Measurements from ENCODE around the gene GABRR2. TPM values are rescaled to one million over a fixed set of nuclear protein-coding genes. Genes with fewer than 3 reads are reported as not detected.

The GABRR2 gene
- total and polyA plus RNA-seq, 2 of the 4 experiments (the other 2 are of a cell fraction) = 0.26 TPM; not detected in 1

DNA sequence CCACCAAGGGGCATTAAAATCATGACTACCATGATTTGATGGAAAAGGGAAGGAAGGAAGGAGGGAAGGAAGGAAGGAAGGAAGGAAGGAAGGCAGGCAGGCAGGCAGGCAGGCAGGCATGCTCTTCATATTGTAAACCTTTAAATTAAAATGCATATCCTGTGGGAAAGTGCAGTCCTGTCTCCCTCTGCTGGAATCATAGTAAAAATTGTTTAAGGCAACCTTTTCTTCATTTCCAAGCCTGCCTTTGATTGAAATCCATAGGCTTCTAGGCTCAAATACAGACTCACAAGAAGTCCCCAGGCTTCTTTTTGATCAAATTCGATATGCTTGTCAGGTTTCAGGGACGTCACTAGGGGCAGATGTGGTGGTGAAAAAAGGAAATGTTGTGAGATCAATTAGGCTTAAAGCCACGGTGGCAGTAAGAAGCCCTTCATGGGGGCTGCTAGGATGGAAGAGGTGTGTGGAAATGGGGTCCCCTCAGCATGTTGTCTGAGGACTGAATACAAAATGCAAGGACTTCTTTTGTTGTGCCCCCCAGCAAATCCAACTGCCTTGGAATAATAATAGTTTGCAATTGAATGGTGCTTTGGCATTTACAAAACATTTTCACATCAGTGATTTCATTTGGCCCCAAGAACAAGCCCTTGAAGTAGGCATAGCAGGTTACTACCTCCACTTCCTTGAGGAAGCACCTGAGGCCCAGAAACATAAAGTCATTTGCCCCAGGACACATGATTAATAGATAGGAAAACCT lies 72.3 kb downstream of the GABRR2 start:
- no CpG with 5 or more reads among the region's 3 CpGs for WGBS, 2 experiments (ENCODE audit: extremely low coverage in 2 of 2, insufficient read length in 1 of 2)
- ATAC-seq (ENCODE audit: low read depth) (peak; percentile 85), DNase-seq (peak; percentile 61)
- no peaks in the 10 kb centered on the region for H3K4me1 ChIP-seq (ENCODE audit: control insufficient read depth, insufficient read depth, low read length)
- ChIA-PET CTCF (interaction anchor here (0.6 to 1.5 kb wide), 4 partner anchors 19 to 260 kb away, joined by 3 to 7 read pairs (median 4); no protein-coding TSS in a partner anchor), POLR2A (ENCODE audit: unreplicated experiment) (no interaction called here)
- in situ Hi-C loops (cut with MboI; ENCODE audit: low sequenced_read_pairs) (loop anchor here (5.0 to 10.0 kb wide), 2 partner anchors 118 to 260 kb away; no protein-coding TSS in a partner anchor), intact Hi-C loops (cut with micrococcal nuclease) (loop anchor here (1.0 kb wide), 2 partner anchors 120 to 260 kb away; no protein-coding TSS in a partner anchor), dilution Hi-C loops (cut with HindIII; ENCODE audit: low sequenced_read_pairs, unreplicated experiment) (no loop called here)
- H3K9me1 ChIP-seq (ENCODE audit: insufficient read depth, low read length) = no peaks in the 10 kb centered on the region
- no peak overlapping the region for H4K91ac ChIP-seq (ENCODE audit: insufficient read depth, low read depth, low read length)
- no peak overlapping the region for H3K18ac ChIP-seq (ENCODE audit: low read depth, low read length)
- H2BK5ac ChIP-seq (ENCODE audit: low read depth, low read length, poor library complexity, severe bottlenecking) = no peak overlapping the region
- H3K27ac ChIP-seq (ENCODE audit: insufficient read depth, low read length) = no peak overlapping the region
- no peak overlapping the region for H4K8ac ChIP-seq (ENCODE audit: low read depth in 2 of 2, low read length in 2 of 2)
- H3K36me3 ChIP-seq (ENCODE audit: control insufficient read depth, insufficient read depth, low read length) = no peaks in the 10 kb centered on the region
- H3K14ac ChIP-seq (replicated peaks; ENCODE audit: low read depth, low read length) = no peak overlapping the region
- no peak overlapping the region for H2AFZ ChIP-seq (replicated peaks; ENCODE audit: low read length, poor library complexity)
- no peak overlapping the region for H3K9ac ChIP-seq (ENCODE audit: low read depth, low read length)
- no peak overlapping the region for H2AK5ac ChIP-seq (ENCODE audit: low read depth, low read length)
- no peak overlapping the region for H3K4me2 ChIP-seq (ENCODE audit: low read depth, low read length)
- no peaks in the 10 kb centered on the region for H3K9me3 ChIP-seq (ENCODE audit: control insufficient read depth, insufficient read depth, low read length)
- peaks cover 18% of the 10 kb centered on the region for H3K27me3 ChIP-seq (ENCODE audit: control insufficient read depth, insufficient read depth, low read length)
- no peak overlapping the region for H3K4ac ChIP-seq (ENCODE audit: low read depth, low read length)
- no peak overlapping the region for H4K5ac ChIP-seq (ENCODE audit: low read depth, low read length)
- no peak overlapping the region for H2AK9ac ChIP-seq (replicated peaks; ENCODE audit: low read depth, low read length, poor library complexity)
- H2BK15ac ChIP-seq (ENCODE audit: low read depth, low read length) = no peak overlapping the region
- H3K4me3 ChIP-seq (ENCODE audit: insufficient read depth, low read depth, low read length) = no peak overlapping the region
- BruUV-seq (replicated peaks) = no TSS peak
- H3K79me1 ChIP-seq (ENCODE audit: low read depth in 1 of 2, low read length in 2 of 2) = no peaks in the 10 kb centered on the region
- H3K23ac ChIP-seq (ENCODE audit: low read depth, low read length) = no peak overlapping the region
- no peak overlapping the region for H2BK20ac ChIP-seq (ENCODE audit: low read depth, low read length)
- H2BK120ac ChIP-seq (ENCODE audit: low read depth, low read length) = no peak overlapping the region
- no peak overlapping the region for H3K56ac ChIP-seq (ENCODE audit: extremely low read depth, insufficient read depth, low read length)
- TF ChIP-seq MXI1 (IDR thresholded peaks at IDR 0.05; ENCODE audit: borderline replicate concordance, low read depth, low read length) = no peak
- peak; percentile 82 for TF ChIP-seq RAD21 (IDR thresholded peaks at IDR 0.05; ENCODE audit: low read length)
- TF ChIP-seq, protein P1, sequence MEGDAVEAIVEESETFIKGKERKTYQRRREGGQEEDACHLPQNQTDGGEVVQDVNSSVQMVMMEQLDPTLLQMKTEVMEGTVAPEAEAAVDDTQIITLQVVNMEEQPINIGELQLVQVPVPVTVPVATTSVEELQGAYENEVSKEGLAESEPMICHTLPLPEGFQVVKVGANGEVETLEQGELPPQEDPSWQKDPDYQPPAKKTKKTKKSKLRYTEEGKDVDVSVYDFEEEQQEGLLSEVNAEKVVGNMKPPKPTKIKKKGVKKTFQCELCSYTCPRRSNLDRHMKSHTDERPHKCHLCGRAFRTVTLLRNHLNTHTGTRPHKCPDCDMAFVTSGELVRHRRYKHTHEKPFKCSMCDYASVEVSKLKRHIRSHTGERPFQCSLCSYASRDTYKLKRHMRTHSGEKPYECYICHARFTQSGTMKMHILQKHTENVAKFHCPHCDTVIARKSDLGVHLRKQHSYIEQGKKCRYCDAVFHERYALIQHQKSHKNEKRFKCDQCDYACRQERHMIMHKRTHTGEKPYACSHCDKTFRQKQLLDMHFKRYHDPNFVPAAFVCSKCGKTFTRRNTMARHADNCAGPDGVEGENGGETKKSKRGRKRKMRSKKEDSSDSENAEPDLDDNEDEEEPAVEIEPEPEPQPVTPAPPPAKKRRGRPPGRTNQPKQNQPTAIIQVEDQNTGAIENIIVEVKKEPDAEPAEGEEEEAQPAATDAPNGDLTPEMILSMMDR (conservative IDR thresholded peaks at IDR 0.05; ENCODE audit: low read depth, low read length) = peak; percentile 73
- no peak for TF ChIP-seq POLR2A (IDR thresholded peaks at IDR 0.05; ENCODE audit: low read depth, low read length)
- TF ChIP-seq SMC3 (IDR thresholded peaks at IDR 0.05; ENCODE audit: low read depth, low read length) = peak; percentile 85
- no peaks in the 10 kb centered on the region for H4K20me1 ChIP-seq (ENCODE audit: insufficient read depth, low read length)

All from IMR-90 (cell line).